Brain microvascular endothelial cell (primary cell): Measurements from ENCODE around the gene MAP3K15.

ENCODE experiments used
- DNase-seq: peaks from one replicate; pipeline ENCODE4 v3.0.0-alpha.2; 2020
- H3K27ac ChIP-seq: fragments of 250-450 bp; sonication (Bioruptor Pico); 2 replicates; pipeline ENCODE4 v1.5.1; 2020; ENCODE audit warnings: mild to moderate bottlenecking, moderate library complexity
- H3K27me3 ChIP-seq: fragments of 250-450 bp; sonication (Bioruptor Pico); replicated peaks from 2 replicates; pipeline ENCODE4 v1.5.1; 2020; ENCODE audit warnings: mild to moderate bottlenecking
- H3K36me3 ChIP-seq: fragments of 250-450 bp; sonication (Bioruptor Pico); replicated peaks from 2 replicates; pipeline ENCODE4 v1.5.1; 2020; ENCODE audit warnings: mild to moderate bottlenecking
- H3K4me3 ChIP-seq: 2 replicates; pipeline ENCODE4 v1.5.1; 2011; ENCODE audit warnings: low read depth, mild to moderate bottlenecking, control low read depth, low read length, moderate library complexity
- CTCF ChIP-seq: IDR thresholded peaks from 2 replicates; pipeline ENCODE4 v1.5.1; 2011; ENCODE audit warnings: low read depth, mild to moderate bottlenecking, moderate library complexity, low read length, control low read depth, inconsistent platforms; ENCODE audit errors: missing control alignments
- in situ Hi-C: cut with HindIII; loops from 2 replicates; pipeline ENCODE4 v1.10.0; 2017; ENCODE audit warnings: low sequenced_read_pairs, low pct_ligation_motif_present

MAP3K15 gene

DNA sequence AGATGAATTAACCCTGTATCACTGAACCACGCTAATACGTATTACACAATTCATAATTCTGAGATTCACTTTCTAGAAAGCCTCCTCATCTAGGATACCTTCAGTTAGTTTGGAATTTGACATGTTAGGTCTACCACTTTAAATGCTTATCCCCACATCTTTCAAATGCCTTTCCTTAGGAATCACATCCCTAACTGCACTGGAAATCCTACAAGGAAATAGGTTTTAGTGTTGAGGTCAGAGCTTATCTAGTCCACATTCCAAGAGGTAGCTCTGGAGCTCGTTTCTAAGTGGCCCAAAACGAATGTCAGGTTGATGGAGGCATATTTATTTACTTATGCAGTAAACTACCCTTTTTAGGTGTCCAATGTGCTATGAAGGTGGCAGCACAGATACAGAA lies 153.6 kb downstream of the MAP3K15 start:
- no peaks in the 10 kb centered on the region for H3K27me3 ChIP-seq
- H3K36me3 ChIP-seq, result peaks cover 3% of the 10 kb centered on the region
- H3K4me3 ChIP-seq, result no peak overlapping the region
- no peak overlapping the region for H3K27ac ChIP-seq
- TF ChIP-seq CTCF, result no peak
- in situ Hi-C loops, result no loop called here
- DNase-seq, result no peak

GRCh38 chrX:19360903-19361302 lies 154.4 kb downstream of the MAP3K15 start:
- H3K36me3 ChIP-seq, result peaks cover 3% of the 10 kb centered on the region
- no peak for DNase-seq
- in situ Hi-C loops, result no loop called here
- no peak overlapping the region for H3K4me3 ChIP-seq
- TF ChIP-seq CTCF, result no peak
- H3K27ac ChIP-seq, result no peak overlapping the region
- no peaks in the 10 kb centered on the region for H3K27me3 ChIP-seq

GRCh38 chrX:19358521-19358920 lies 156.8 kb downstream of the MAP3K15 start:
- Histone ChIP-seq H3K27me3 (no peaks in the 10 kb centered on the region), H3K36me3 (peaks cover 3% of the 10 kb centered on the region), H3K27ac (no peak overlapping the region), H3K4me3 (no peak overlapping the region)
- TF ChIP-seq CTCF, result no peak
- no peak for DNase-seq
- in situ Hi-C loops, result no loop called here

DNA sequence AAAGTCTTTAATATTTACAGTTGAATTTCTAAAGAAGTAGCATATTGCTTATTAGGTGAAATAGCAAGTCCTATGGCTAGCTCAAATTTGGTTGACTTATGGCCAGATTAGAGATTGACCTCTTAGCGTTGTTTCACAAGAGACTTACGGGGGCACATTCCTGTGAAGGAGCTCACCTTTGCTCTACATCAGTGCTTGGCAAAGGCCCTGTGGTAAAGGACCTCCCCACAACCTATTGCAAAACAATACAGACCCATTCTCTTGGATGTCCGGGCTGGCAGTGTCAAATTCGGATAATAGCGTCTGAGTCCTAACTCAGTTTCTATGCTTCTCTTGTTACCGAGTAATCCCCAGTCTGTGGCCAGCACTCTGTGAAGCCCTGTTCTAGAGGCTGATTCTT lies 160.7 kb downstream of the MAP3K15 start:
- in situ Hi-C loops, result no loop called here
- peaks cover 12% of the 10 kb centered on the region for H3K36me3 ChIP-seq

DNA sequence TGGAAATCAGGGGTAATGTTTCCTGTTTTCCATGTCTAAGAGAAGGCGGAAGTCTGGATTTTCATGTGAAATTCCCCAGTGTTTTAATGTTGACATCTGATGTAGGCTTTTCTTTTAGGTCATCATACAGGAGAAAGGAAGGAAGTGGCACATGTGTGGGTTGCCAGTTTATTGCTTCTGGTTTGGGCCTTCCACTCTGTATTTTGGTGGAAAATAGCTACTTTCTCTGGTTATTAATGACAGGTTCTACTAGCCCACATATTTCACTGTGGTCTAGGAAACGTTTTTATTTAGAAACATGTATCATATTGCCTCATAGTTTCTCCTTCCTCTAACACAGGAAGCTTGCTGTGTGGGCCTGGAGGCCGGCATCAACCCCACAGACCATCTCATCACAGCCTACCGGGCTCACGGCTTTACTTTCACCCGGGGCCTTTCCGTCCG lies 164.3 kb downstream of the MAP3K15 start:
- Histone ChIP-seq H3K27me3 (no peaks in the 10 kb centered on the region), H3K27ac (no peak overlapping the region), H3K36me3 (peaks cover 8% of the 10 kb centered on the region), H3K4me3 (no peak overlapping the region)
- no peak for DNase-seq
- in situ Hi-C loops, result no loop called here
- TF ChIP-seq CTCF, result no peak

More for the DNA sequence above, 160.7 kb downstream of the MAP3K15 start:
- no peak overlapping the region for H3K4me3 ChIP-seq
- H3K27ac ChIP-seq, result no peak overlapping the region
- H3K27me3 ChIP-seq, result no peaks in the 10 kb centered on the region
- no peak for DNase-seq
- no peak for TF ChIP-seq CTCF

GRCh38 chrX:19349264-19349663 lies 166.0 kb downstream of the MAP3K15 start:
- H3K4me3 ChIP-seq, result no peak overlapping the region
- no peak for TF ChIP-seq CTCF
- no peak for DNase-seq
- in situ Hi-C loops, result no loop called here
- no peak overlapping the region for H3K27ac ChIP-seq
- H3K36me3 ChIP-seq, result peaks cover 8% of the 10 kb centered on the region
- no peaks in the 10 kb centered on the region for H3K27me3 ChIP-seq
